LNCaP clone FGC (cell line): ENCODE results near the gene HOXB8.

ENCODE experiments used
- DNase-seq: peaks from one replicate; pipeline ENCODE4 v3.0.0-alpha.2; 2011; ENCODE audit warnings: low read depth
- H3K4me3 ChIP-seq: 2 replicates; pipeline ENCODE4 v1.5.1; 2011; ENCODE audit warnings: mild to moderate bottlenecking, low read depth, low read length, control low read depth
- CTCF ChIP-seq: IDR thresholded peaks from 2 replicates; pipeline ENCODE4 v1.5.1; 2012; ENCODE audit warnings: mild to moderate bottlenecking; ENCODE audit not compliant: control insufficient read depth, insufficient read depth; ENCODE audit errors: extremely low read depth

HOXB8 gene

DNA sequence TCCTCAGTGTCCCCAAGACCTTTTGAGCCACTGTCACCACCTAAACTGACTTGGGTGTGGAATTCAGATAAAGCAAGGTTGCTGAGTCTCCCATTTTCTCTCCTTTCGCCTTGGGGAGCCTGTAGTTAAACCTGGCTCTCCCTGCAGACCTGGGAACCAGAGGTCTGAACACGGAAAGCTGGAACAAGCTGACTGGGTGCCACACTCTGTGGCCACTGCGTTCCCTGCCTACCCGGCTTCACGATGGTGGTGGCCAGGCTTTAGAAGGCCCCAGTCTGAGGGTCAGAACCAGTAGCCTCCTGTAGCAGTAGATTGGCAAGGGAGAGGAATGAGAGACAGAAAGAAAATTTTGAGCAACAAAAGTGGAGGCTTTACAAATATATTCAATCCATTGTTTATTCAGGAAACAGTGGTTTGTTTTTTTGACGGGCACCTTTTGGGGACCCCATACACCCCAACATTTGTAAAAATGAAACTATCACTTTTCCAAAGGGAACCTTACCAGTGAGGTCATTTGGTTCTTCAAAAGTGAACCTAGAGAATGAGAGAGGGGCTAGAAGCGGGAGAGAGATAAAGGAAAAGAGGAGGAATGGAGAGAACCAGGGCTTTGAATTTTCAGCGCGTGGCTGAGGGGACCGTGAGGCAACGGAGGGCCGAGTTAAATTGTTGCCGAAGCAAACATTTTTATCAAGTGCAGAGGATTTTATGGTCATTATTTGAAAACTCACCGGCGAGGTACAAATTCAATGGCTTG is 1.8 kb upstream of the HOXB8 start:
- no peak overlapping the region for H3K4me3 ChIP-seq
- no peak for DNase-seq
- TF ChIP-seq CTCF = no peak

DNA sequence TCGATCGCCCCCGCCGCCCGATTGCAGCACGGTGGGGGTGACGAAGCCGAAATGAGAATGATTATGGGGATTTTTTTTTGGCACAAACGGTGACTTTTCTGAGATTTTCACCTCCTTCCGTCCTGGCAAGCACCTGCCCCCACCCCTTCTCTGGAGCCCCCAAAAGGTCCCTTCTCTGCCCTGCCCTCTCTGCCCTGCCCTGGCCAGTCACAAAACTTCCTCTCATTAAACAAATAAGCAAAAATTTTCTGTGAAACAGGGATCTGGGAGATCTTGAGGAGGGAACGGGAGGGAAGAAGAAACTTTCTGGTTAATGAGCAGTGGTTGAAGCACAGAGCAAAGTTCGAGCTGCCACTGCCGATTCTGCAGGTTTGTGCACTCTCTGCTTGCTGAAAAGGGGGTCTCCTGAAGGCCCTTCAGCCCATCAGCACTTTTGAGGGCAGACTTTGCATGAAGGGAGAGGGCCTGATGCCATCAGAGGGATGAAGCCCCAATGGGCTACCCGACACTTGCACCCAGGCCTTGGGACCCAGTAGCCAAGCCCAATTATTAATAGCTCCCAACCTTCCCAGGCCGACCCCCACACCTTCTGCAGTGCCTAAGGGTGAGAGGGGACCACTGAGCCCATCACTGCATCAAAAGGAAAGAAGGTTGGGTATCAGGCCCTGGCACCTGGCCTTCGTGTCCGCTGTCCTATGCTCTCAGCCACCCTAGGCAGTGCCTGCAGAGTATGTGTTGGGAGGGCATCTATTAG is 1.0 kb upstream of the HOXB8 start:
- no peak for DNase-seq
- no peak for TF ChIP-seq CTCF
- H3K4me3 ChIP-seq = no peak overlapping the region

DNA sequence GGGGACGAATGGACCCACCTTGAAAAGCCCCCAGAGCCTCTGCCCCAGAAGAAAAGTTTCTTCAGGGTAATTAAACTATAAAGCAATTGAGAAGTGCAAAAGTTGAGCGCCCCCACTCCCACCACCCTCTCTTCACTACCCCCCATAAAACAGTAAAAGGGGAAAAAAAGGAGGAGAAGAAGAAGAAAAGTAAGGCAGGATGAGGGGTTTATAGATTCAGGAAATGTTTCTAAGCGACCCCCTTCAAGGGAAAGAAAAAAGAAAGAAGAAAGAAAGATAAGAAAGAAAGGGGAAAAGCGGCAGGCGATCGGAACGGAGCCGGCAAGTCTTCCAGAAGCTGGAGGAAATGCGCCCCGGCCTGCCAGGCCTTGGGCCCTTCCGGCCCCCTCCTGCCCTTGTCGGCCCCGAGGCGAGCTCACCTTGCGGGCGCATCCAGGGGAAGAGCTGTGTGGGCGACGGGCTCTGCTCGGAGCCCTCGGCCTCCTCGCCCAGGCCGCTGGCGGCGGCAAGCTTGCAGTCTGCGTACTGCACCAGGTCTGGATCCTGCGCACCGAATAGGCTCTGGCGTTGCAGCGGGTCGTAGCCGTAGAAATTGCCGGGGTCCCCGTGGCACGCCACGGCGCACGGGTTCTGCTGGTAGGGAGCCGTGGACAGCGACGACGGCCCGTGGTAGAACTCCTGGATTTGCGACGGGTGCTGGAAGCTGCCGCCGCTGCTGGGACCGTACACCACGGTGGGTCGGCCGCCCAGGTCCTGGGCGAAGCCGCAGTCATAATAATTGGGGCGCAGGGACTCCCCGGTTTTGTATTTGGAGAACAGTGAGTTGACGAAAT is 1.0 kb downstream of the HOXB8 start:
- no peak for TF ChIP-seq CTCF
- H3K4me3 ChIP-seq = no peak overlapping the region
- DNase-seq = no peak

GRCh38 chr17:48612854-48613691 is 2.0 kb downstream of the HOXB8 start:
- DNase-seq = no peak
- no peak for TF ChIP-seq CTCF
- H3K4me3 ChIP-seq = no peak overlapping the region

DNA sequence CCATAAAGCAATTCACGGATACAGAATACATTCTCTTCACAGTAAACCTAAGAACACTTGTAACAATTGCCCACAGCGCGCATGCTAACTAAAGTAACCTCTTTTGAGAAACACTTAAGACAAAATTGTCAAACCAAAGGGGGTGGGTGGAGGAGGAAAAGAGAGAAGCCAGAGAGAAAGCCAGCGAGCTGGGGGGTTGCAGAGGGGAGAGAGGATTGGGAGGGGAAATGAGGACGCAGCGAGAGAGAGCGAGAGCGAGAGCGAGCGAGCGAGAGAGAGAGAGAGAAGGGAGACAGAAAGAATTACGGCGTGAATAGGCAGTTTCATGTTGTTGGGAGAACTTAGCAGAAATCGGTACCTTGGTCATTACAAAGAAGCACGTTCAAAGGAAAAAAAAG is 2.6 kb downstream of the HOXB8 start:
- no peak for DNase-seq
- TF ChIP-seq CTCF = no peak
- no peak overlapping the region for H3K4me3 ChIP-seq
